Esophagus muscularis mucosa (tissue), 4 donors: ENCODE data around the gene CSNK2A3. TPM values are rescaled to one million over a fixed set of nuclear protein-coding genes. Genes with fewer than 3 reads are reported as not detected.

Source experiments
- DNase-seq: peaks from one replicate; pipeline ENCODE4 v3.0.0-alpha.2; 2017; ENCODE audit errors: extremely low spot score
- H3K27ac ChIP-seq, 4 donors: fragments of 200-600 bp; sonication (generic); replicated peaks in 1 of 4; 1 replicate in 3 of 4; 2 replicates in 1 of 4; pipeline ENCODE4 v1.5.1; 2016 to 2019; ENCODE audit warnings: mild to moderate bottlenecking in 1 of 4
- H3K27me3 ChIP-seq, 4 donors: fragments of 200-600 bp; sonication (generic); one replicate each; pipeline versions ENCODE4 v1.5.1 to v1.6.0; 2016 to 2019
- H3K36me3 ChIP-seq, 4 donors: fragments of 200-600 bp; sonication (generic); one replicate each; pipeline ENCODE4 v1.5.1; 2016 to 2019
- H3K4me1 ChIP-seq, 4 donors: fragments of 200-600 bp; sonication (generic); one replicate each; pipeline ENCODE4 v1.5.1; 2016 to 2019
- H3K4me3 ChIP-seq, 4 donors: fragments of 200-600 bp; sonication (generic); 1 replicate in 2 of 4; 2 replicates in 2 of 4; pipeline ENCODE4 v1.5.1; 2016 to 2019; ENCODE audit warnings: mild to moderate bottlenecking in 4 of 4, moderate library complexity in 1 of 4
- H3K9me3 ChIP-seq, 4 donors: fragments of 200-600 bp; sonication (generic); 1 replicate in 3 of 4; 2 replicates in 1 of 4; pipeline ENCODE4 v1.5.1; 2016 to 2019
- CTCF ChIP-seq, 3 experiments: fragments of 200-600 bp in 2 of 3; fragments of 450-650 bp in 1 of 3; sonication (generic) in 2 of 3; IDR thresholded peaks; one replicate each; pipeline ENCODE4 v1.5.1; 2017 to 2019; ENCODE audit warnings: antibody characterized with exemption in 3 of 3, mild to moderate bottlenecking in 2 of 3, moderate library complexity in 1 of 3
- EP300 ChIP-seq: sonication (generic); formaldehyde crosslinking; IDR thresholded peaks from one replicate; pipeline ENCODE4 v1.6.1; 2017; ENCODE audit warnings: antibody characterized with exemption
- POLR2A ChIP-seq: fragments of 450-650 bp; IDR thresholded peaks from one replicate; pipeline ENCODE4 v1.6.1; 2017; ENCODE audit warnings: antibody characterized with exemption, moderate library complexity, mild to moderate bottlenecking, low read depth
- POLR2AphosphoS5 ChIP-seq, 2 donors: sonication (generic); formaldehyde crosslinking; IDR thresholded peaks; one replicate each; pipeline ENCODE4 v1.6.1; 2017; ENCODE audit warnings: antibody characterized with exemption in 2 of 2
- WGBS: methylation state at CpG from one replicate; pipeline ENCODE4 v1.1.5; 2018; 5-methylcytosine and 5-hydroxymethylcytosine counted together
- intact Hi-C: fragments of 100-400 bp; cut with DNase I; formaldehyde crosslinking; loops from one replicate; pipeline ENCODE4 v1.15.1; 2023
- total RNA-seq, 4 donors: library from RNA; depleted of rRNA; stranded (reverse); fragments of >200 nt; gene quantifications; one replicate each; pipeline versions ENCODE4 v1.1.0 to v1.2.1, GENCODE V29; 2016

CSNK2A3 gene
- total RNA-seq, 4 donors from 2014 or later: 0.83 to 2.8 (median 1.1) TPM

- H3K4me3 ChIP-seq: no peak overlapping the region
- H3K27me3 ChIP-seq: no peaks in the 10 kb centered on the region
- H3K4me1 ChIP-seq: peaks cover 0 to 10% (median 2%) of the 10 kb centered on the region in 4 donors
- no peak for DNase-seq
- WGBS: 90% methylated on average over 7 of the region's 7 CpGs
- H3K36me3 ChIP-seq: peaks cover 0 to 83% (median 36%) of the 10 kb centered on the region in 4 donors
- intact Hi-C loops: no loop called here
- no peak overlapping the region for H3K27ac ChIP-seq
- H3K9me3 ChIP-seq: no peaks in the 10 kb centered on the region
- TF ChIP-seq POLR2AphosphoS5 (IDR thresholded peaks at IDR 0.05) (no peak), CTCF (IDR thresholded peaks at IDR 0.05) (no peak), EP300 (no peak), POLR2A (no peak)
Measured at GRCh38 chr11:11374358-11375148, 21.5 kb upstream of the CSNK2A3 start.

- WGBS: 88% methylated on average over 5 of the region's 5 CpGs
- DNase-seq: no peak
- no peak overlapping the region for H3K27ac ChIP-seq
- peaks cover 0 to 10% (median 2%) of the 10 kb centered on the region in 4 donors for H3K4me1 ChIP-seq
- no peaks in the 10 kb centered on the region for H3K27me3 ChIP-seq
- no peak overlapping the region for H3K4me3 ChIP-seq
- no peaks in the 10 kb centered on the region for H3K9me3 ChIP-seq
- TF ChIP-seq POLR2AphosphoS5 (IDR thresholded peaks at IDR 0.05): no peak
- TF ChIP-seq EP300: no peak
- TF ChIP-seq CTCF (IDR thresholded peaks at IDR 0.05): no peak
- no peak for TF ChIP-seq POLR2A
- peaks cover 0 to 82% (median 39%) of the 10 kb centered on the region in 4 donors for H3K36me3 ChIP-seq
- intact Hi-C loops: no loop called here
Measured at GRCh38 chr11:11373934-11374333, 20.9 kb upstream of the CSNK2A3 start.

GRCh38 chr11:11372461-11372860 lies 19.4 kb upstream of the CSNK2A3 start:
- no peaks in the 10 kb centered on the region for H3K27me3 ChIP-seq
- no peak overlapping the region for H3K27ac ChIP-seq
- DNase-seq: no peak
- TF ChIP-seq EP300 (no peak), CTCF (IDR thresholded peaks at IDR 0.05) (no peak), POLR2AphosphoS5 (IDR thresholded peaks at IDR 0.05) (no peak), POLR2A (no peak)
- H3K4me3 ChIP-seq: no peak overlapping the region
- H3K4me1 ChIP-seq: peaks cover 0 to 10% (median 2%) of the 10 kb centered on the region in 4 donors
- intact Hi-C loops: no loop called here
- 94% methylated on average over 8 of the region's 8 CpGs for WGBS
- H3K36me3 ChIP-seq: peaks cover 0 to 70% (median 36%) of the 10 kb centered on the region in 4 donors
- no peaks in the 10 kb centered on the region for H3K9me3 ChIP-seq

- WGBS: 88% methylated on average over 6 of the region's 6 CpGs
- intact Hi-C loops: no loop called here
- Histone ChIP-seq H3K4me3 (no peak overlapping the region), H3K27me3 (no peaks in the 10 kb centered on the region), H3K27ac (no peak overlapping the region), H3K36me3 (peaks cover 0 to 64% (median 23%) of the 10 kb centered on the region in 4 donors), H3K9me3 (no peaks in the 10 kb centered on the region), H3K4me1 (peaks cover 0 to 10% (median 2%) of the 10 kb centered on the region in 4 donors)
- DNase-seq: no peak
- TF ChIP-seq EP300: no peak
- TF ChIP-seq CTCF (IDR thresholded peaks at IDR 0.05): no peak
- no peak for TF ChIP-seq POLR2A
- TF ChIP-seq POLR2AphosphoS5 (IDR thresholded peaks at IDR 0.05): no peak
Measured at GRCh38 chr11:11370962-11371303, 17.9 kb upstream of the CSNK2A3 start.
